CD4-positive, alpha-beta T cell treated with Interleukin-15 for 4 hours (primary cell): ENCODE measurements around the gene TNFRSF6B.

Experiments used
- DNase-seq: peaks from one replicate; pipeline ENCODE4 v3.0.0-alpha.2; 2020; ENCODE audit warnings: low spot score

Gene TNFRSF6B

DNA sequence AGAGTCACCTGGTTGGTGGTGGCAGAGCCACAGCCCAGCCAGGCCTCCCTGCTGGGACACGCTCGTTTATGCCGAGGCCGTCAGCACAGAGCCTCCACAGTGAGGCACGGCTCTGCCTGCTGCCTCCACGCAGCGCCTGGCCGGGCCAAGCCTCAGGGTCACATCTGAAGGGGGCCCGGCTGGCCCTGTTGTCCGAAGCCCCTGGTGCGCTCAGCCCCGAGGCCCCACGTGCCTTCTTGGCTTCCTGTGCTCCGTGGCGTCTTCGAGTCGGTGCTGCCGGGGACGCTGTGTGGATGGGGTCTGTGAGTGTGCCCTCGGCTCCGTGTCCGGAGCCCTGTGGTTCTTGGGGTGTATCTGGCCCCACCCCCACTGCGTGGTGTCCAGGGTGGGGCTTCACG, 10.4 kb upstream of the TNFRSF6B start:
- DNase-seq, result no peak

DNA sequence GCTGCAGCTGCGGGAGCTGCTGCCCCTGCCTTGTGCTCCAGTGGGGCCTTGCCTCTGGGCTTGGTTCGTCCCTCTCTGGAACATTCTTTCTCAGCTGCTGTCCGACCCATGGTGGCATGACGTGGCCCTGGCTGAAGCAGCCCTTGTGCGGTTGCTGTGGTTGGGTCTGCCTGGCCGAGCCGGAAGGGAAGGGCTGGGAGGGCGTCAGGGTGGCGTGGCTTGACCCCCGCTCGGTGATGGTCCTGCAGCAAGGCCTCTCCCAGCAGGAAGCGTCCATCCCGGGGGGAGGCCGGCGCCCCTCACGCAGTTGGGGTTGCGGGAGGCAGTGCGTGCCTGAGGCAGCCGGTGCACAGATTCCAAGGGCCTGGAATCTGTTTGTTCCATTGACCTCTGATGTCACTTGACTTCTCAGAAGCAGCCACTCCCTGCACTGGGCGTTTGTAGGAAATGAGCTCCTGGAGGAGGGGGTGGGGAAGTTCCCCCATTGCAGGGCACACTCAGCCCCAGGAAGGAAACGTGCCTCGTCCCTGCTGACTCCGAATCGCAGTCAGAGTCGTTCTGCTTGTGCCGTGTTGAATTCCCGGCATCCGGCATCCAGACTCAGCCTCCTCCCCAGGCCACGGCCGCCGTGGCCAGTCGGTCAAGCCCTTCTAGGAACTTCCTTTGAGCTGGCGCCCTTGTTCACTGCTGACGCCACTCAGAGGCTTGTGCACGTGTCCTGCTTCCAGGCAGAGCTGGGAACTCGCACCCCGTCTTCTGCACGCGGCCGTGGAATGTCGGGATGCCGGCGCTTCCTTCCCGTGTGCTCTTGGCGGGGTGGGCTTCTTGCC, 9.7 kb upstream of the TNFRSF6B start:
- peak; percentile 16 for DNase-seq

DNA sequence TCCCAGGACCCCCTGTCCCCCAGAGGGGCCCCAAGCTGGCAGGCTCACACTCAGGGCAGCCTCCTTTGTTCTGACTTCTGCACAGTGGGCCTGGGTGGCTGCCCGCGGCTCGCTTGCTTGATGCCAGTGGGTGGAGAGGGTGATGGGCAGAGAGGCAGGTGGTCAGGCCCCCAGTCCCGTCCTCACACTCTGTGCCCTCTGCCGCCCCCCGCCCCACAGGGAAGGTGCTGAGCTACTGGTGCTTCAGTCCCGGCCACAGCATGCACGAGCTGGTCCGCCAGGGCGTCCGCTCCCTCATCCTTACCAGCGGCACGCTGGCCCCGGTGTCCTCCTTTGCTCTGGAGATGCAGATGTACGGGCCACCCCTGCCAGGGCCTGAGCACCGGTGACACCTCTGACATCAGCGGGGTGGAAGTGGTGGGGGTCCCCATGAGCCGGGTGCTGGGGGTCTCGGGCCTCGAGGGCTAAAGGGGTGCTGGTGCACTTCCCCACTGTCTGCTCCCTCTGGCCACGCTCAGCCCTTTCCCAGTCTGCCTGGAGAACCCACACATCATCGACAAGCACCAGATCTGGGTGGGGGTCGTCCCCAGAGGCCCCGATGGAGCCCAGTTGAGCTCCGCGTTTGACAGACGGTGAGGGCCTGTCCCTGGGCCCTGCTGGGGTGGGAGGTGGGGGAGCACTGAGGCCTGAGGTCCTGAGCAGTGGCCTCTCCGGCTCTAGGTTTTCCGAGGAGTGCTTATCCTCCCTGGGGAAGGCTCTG, 8.9 kb upstream of the TNFRSF6B start:
- no peak for DNase-seq

DNA sequence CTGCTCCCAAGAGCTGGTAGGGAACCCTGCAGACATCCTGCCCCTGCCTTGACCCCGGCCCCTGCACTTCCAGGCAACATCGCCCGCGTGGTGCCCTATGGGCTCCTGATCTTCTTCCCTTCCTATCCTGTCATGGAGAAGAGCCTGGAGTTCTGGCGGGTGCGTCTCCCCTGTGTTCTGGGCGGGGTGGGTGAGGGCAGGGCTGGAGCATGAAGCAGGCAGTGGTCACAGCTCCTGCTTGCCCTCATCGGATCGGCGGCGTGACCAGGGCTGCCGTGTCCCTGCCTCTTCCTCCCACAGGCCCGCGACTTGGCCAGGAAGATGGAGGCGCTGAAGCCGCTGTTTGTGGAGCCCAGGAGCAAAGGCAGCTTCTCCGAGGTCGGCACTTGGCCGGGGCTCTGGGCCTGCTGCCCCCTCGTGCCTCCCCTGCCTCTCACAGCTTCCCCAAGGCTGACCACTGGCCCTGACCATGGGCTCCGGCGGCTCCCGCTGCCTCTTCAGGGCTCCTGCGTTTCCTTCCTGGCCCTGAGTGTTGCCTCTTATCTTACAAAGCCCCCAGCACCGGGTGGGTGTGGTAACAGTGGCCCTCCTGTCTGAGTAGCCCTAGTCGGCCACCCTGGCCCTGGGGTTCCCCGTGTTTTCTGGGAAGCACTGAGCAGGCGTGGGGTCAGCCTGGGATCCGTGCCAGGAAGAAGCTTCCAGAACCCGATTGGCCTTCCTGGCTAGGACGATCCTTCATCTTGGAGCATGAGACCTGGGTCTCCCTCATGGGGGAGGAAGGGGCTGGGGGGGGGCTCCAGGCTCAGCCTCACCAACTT, 8.0 kb upstream of the TNFRSF6B start:
- DNase-seq, result no peak

DNA sequence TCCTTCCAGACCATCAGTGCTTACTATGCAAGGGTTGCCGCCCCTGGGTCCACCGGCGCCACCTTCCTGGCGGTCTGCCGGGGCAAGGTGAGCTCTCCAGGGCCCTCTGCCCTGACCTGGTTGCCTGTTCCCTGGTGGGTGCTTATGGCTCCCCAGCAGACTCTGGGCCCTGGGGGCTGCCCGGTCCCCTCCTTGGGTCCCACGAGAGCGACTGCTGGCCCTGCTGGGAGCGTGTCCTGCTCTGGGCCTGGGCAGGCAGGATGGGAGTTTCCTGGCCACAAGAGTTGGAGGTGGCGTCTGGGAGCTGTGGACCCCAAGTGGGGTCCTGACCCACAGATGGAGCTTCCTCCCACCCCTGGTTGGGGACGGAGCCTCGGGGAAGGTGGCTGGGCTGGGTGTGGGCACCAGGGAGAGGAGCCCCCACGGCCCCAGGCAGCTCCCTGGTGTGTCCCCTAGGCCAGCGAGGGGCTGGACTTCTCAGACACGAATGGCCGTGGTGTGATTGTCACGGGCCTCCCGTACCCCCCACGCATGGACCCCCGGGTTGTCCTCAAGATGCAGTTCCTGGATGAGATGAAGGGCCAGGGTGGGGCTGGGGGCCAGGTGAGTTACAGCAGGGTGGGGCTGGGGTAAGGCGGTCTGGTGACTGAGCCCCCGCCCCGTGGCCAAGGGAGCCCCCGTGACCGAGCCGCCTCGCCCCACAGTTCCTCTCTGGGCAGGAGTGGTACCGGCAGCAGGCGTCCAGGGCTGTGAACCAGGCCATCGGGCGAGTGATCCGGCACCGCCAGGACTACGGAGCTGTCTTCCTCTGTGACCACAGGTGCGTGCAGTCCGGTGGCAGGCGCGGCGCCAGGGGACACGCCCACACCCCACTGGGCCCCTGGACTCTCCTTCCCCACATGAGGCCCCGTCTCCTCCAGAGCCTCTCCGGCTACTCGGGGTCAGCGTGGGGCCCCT, 7.1 kb upstream of the TNFRSF6B start:
- DNase-seq, result no peak

DNA sequence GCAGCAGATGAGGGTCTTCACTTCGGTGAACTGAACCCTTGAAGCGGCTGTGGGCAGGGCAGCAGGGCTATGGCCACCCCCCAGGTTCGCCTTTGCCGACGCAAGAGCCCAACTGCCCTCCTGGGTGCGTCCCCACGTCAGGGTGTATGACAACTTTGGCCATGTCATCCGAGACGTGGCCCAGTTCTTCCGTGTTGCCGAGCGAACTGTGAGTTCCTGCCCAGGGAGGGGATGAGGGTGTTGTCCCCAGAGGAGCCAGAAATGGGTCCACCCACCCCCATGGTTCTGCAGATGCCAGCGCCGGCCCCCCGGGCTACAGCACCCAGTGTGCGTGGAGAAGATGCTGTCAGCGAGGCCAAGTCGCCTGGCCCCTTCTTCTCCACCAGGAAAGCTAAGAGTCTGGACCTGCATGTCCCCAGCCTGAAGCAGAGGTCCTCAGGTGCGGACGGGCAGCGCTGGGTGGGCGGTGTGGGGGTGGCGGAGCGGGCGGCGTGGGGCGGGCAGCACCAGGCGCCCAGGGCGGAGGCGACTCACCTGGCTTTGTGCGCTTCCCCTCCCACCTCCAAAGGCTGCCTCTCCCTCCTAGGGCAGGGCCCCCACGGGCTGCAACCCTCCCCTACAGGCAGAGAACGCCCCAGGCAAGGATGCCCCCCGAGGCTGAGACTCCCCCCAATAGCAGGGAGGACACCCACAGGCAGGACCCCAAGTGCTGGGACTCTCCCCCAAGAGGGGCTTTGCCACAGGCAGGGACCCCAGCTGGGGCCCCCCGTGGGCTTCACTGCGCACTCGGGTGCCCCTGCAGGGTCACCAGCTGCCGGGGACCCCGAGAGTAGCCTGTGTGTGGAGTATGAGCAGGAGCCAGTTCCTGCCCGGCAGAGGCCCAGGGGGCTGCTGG, 6.2 kb upstream of the TNFRSF6B start:
- no peak for DNase-seq

DNA sequence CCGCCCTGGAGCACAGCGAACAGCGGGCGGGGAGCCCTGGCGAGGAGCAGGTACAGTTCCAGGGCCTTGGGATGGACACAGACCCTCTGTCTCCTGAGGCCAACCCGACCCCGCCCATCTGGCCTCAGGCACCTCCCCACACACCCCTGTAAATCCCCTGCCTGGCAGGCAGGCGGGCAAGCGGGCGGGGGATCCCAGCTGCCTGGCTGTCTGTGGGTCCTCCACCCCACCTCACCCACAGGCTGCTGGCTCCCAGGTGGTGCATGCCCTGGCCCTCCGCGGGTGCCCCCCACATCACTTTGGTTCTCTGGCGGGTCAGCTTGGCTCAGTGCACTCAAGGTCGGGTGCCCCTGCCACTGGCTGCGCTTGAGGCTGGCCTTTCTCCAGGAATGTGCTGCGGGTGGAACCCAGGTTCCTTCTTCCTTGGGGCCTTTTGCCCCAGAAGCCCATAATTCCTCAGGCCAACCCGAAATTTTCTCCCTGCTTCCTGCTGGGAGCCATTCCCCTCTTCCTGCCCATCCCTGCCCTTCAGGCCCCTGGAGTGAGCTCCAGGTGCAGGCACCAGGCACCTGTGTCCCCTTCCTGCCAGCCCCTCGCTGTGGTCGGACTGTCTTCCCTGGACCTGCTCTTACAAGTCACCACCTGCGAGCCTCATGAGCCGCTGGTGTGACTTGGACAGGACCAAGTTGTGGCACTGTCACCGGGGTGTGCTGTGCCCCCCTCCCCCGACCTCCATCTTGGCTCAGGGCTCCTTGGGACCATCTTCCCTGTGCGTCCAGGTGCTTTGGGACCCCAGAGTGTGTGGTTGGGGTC, 5.3 kb upstream of the TNFRSF6B start:
- no peak for DNase-seq

DNA sequence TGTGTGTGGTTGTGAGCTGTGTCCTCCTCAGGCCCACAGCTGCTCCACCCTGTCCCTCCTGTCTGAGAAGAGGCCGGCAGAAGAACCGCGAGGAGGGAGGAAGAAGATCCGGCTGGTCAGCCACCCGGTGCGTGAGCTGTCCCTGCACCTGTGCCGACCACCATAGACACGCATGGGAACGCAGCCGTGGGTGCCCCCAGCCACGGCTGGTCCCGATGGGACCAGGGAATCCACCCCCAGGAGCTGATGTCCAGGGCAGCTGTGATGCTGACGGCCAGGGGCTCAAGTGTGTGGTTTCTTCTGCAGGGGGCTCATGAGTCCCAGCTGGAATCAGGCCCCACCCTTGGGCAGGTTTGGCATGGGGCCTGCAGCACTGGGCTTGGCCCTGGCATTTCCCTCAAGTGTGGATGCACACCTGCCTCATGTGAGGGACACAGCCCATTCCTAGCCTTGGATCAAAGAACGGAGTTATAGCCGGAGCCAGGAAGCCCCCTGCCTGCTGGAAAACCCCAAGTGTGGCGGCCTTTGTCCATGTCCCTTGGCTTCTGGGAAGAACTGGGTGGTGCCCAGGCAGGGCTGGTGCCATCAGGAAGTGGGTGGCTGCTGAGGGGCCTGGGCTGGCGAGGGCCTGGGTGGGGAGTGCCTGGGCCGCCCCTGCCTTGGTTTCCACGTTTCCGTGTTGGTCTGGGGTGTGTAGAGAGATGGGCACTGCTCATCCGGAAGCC, 4.6 kb upstream of the TNFRSF6B start:
- no peak for DNase-seq

DNA sequence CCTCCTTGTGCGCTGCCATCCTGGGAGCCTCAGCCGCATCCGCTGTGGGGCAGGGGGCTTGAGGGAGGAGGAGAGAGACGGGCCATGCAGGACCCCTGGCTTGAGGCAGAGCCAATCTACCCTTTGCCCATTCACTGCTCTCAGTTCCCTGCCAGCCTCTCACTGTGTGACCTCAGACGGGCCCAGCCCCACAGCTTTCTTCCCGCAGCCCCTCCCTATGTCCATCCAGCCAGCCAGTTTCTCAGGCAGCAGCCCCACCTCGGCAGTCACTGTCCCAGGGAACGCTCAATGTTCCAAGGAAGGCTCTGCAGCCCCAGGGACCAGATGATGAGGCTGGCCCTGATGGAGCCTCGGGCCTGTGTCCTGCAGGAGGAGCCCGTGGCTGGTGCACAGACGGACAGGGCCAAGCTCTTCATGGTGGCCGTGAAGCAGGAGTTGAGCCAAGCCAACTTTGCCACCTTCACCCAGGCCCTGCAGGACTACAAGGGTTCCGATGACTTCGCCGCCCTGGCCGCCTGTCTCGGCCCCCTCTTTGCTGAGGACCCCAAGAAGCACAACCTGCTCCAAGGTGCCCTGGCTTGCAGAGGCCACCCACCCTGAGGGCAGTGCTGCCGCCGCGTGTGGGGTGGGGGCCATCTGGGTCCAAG, 3.9 kb upstream of the TNFRSF6B start:
- no peak for DNase-seq

DNA sequence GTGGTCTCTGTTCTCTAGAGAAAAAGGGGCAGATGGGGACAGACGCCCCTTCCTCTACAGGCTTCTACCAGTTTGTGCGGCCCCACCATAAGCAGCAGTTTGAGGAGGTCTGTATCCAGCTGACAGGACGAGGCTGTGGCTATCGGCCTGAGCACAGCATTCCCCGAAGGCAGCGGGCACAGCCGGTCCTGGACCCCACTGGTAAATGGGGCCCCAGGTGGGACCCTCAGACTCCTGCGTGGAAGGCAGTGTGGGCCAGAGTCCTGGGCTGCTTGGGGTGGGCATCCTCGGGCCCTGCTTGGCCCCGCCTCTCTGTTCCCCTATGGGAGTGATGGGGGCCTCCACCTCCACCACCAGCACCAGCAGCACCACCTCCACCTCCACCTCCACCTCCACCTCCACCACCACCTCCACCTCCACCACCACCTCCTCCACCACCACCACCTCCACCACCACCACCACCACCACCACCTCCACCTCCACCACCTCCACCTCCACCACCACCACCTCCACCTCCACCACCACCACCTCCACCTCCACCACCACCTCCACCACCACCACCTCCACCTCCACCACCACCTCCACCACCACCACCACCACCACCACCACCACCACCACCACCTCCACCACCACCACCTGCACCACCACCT, 3.2 kb upstream of the TNFRSF6B start:
- DNase-seq, result no peak

DNA sequence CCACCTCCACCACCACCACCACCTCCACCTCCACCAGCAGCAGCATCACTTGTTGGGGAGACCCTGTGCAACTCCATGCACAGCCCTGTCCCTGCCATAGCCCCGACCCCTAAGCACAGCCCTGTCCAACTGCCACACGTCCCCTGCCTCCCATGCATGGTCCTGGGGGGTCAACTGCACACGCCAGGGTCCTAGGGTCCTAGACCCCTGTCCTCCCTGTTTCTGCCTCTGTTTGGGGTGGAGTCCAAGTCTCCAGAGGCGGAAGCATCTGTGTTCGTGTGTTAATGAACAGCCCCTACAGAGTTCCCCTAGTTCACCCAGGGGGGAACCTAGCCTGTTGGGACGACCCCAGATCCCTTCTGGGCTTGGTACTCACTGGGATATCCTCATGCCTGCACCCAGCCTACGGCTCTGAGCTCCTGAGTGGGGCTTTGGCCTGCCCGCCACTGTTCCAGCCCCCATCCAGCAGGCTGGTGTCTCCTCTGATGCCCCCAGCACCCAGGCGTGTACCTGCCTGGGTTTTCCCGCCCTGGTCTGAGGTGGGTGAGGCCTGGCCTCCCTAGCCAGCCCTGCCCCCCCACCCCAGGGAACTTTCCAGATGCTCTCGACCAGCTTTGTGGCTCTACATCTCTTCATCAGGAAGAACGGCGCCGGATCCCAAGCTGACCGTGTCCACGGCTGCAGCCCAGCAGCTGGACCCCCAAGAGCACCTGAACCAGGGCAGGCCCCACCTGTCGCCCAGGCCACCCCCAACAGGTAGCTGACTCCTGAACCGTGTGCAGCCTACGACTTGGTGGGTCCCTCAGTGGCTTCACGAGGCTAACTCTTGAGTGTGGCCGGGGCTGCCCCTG, 2.5 kb upstream of the TNFRSF6B start:
- no peak for DNase-seq

DNA sequence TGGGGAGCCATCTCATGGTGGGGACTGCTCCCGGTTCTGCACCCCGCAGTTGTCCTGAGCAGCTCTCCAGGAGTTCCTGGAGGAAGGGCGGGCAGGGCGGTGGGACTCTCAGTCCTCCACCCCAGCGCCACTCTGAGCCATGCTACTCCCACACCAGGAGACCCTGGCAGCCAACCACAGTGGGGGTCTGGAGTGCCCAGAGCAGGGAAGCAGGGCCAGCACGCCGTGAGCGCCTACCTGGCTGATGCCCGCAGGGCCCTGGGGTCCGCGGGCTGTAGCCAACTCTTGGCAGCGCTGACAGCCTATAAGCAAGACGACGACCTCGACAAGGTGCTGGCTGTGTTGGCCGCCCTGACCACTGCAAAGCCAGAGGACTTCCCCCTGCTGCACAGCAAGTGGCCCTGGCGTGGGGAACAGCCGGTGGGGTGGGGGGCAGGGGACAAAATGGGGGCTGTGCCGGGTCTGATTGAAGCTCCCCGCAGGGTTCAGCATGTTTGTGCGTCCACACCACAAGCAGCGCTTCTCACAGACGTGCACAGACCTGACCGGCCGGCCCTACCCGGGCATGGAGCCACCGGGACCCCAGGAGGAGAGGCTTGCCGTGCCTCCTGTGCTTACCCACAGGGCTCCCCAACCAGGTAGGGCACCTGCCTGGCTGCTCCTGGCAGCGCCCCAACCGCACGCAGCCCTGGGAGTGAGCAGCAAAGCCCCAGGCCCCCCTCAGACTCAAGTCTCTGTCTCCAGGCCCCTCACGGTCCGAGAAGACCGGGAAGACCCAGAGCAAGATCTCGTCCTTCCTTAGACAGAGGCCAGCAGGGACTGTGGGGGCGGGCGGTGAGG, 1.6 kb upstream of the TNFRSF6B start:
- DNase-seq, result no peak

DNA sequence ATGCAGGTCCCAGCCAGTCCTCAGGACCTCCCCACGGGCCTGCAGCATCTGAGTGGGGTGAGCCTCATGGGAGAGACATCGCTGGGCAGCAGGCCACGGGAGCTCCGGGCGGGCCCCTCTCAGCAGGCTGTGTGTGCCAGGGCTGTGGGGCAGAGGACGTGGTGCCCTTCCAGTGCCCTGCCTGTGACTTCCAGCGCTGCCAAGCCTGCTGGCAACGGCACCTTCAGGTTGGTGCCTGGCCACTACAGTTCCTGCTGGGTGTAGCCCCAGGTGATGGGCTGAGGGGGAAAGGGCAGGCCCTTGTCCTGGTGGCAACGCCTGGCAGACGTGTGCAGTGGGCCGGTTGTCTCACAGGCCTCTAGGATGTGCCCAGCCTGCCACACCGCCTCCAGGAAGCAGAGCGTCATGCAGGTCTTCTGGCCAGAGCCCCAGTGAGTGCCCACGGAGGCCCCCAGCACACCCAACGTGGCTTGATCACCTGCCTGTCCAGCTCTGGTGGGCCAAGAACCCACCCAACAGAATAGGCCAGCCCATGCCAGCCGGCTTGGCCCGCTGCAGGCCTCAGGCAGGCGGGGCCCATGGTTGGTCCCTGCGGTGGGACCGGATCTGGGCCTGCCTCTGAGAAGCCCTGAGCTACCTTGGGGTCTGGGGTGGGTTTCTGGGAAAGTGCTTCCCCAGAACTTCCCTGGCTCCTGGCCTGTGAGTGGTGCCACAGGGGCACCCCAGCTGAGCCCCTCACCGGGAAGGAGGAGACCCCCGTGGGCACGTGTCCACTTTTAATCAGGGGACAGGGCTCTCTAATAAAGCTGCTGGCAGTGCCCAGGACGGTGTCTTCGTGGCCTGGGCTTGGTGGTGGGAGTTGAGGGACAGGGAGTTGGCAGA, 787 bp upstream of the TNFRSF6B start:
- no peak for DNase-seq

DNA sequence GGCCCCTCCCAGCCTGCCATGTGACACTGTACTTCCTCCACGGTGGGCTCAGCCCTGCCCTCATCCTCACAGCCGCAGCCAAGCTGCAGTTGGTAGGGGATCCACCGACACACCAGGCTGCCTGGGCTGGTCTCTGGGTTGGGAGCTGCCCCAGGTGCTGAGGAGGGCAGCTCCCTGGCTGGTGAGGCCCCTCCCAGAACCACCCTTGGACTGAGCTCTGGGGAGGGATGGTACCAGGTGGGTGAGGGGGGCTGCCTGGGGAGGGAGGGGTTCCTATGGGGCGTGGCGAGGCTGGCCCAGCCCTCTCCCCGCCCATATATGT, 185 bp upstream of the TNFRSF6B start:
- peak; percentile 13 for DNase-seq

DNA sequence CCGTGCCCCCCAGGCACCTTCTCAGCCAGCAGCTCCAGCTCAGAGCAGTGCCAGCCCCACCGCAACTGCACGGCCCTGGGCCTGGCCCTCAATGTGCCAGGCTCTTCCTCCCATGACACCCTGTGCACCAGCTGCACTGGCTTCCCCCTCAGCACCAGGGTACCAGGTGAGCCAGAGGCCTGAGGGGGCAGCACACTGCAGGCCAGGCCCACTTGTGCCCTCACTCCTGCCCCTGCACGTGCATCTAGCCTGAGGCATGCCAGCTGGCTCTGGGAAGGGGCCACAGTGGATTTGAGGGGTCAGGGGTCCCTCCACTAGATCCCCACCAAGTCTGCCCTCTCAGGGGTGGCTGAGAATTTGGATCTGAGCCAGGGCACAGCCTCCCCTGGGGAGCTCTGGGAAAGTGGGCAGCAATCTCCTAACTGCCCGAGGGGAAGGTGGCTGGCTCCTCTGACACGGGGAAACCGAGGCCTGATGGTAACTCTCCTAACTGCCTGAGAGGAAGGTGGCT, 960 bp downstream of the TNFRSF6B start:
- DNase-seq, result no peak
